Activated CD4-positive, CD25-positive, alpha-beta regulatory T cell treated with anti-CD3 and anti-CD28 coated beads, Interleukin-2, amount 50 U/mL, for 16 hours (primary cell): ENCODE results near the gene OR52E8.

Source experiments
- DNase-seq: peaks from one replicate; pipeline ENCODE4 v3.0.0-alpha.2; 2020; ENCODE audit warnings: low read depth, low spot score

Gene OR52E8

GRCh38 chr11:5808500-5809121 lies 48.9 kb downstream of the OR52E8 start, which contains the start of gene OR52N2:
Gene OR52N2, plus strand, starts transcription at chr11:5808924. Its CDS starts 11,412 bp downstream, at chr11:5820336.
- peak; percentile 42 for DNase-seq

GRCh38 chr11:5807580-5807979 lies 49.9 kb downstream of the OR52E8 start:
- DNase-seq = no peak
